HepG2 (cell line): ENCODE results near the gene HS6ST1. TPM values are rescaled to one million over a fixed set of nuclear protein-coding genes. Genes with fewer than 3 reads are reported as not detected.

Experiments used
- DR1 ChIP-seq: sonication (generic); formaldehyde crosslinking; IDR thresholded peaks from 2 replicates; pipeline ENCODE4 v1.8.0; 2021; ENCODE audit warnings: mild to moderate bottlenecking, missing genetic modification reagents, inconsistent platforms
- HMG20A ChIP-seq: IDR thresholded peaks from 2 replicates; pipeline ENCODE4 v1.6.1; 2016; ENCODE audit warnings: borderline replicate concordance
- KLF11 ChIP-seq: IDR thresholded peaks from 2 replicates; pipeline ENCODE4 v1.6.1; 2016; ENCODE audit warnings: missing compliant biosample characterization
- KLF9 ChIP-seq: IDR thresholded peaks from 2 replicates; pipeline ENCODE4 v1.6.1; 2016; ENCODE audit warnings: low read depth
- MIXL1 ChIP-seq: IDR thresholded peaks from 2 replicates; pipeline ENCODE4 v1.6.1; 2016
- NBN ChIP-seq: fragments of 450-650 bp; conservative IDR thresholded peaks from 2 replicates; pipeline ENCODE4 v1.6.1; 2017
- SIN3B ChIP-seq: fragments of 150-350 bp; IDR thresholded peaks from 2 replicates; pipeline ENCODE4 v1.6.1; 2014; ENCODE audit warnings: low read length
- YEATS4 ChIP-seq: sonication (generic); formaldehyde crosslinking; IDR thresholded peaks from 2 replicates; pipeline ENCODE4 v1.4.0; 2020; ENCODE audit warnings: missing genetic modification reagents, borderline replicate concordance
- ZNF530 ChIP-seq: sonication (generic); formaldehyde crosslinking; IDR thresholded peaks from 2 replicates; pipeline ENCODE4 v1.5.0; 2020; ENCODE audit warnings: low read depth, mild to moderate bottlenecking, missing genetic modification reagents
- ZNF879 ChIP-seq: sonication (generic); formaldehyde crosslinking; IDR thresholded peaks from 2 replicates; pipeline ENCODE4 v1.8.1; 2023; ENCODE audit warnings: missing genetic modification reagents
- polyA plus RNA-seq, 8 experiments: library from polyadenylated mRNA; depleted of rRNA in 3 of 8; stranded (reverse) in 7 of 8; unstranded in 1 of 8; fragments of >200 nt; fragmentation: Illumina TruSeq in 4 of 8; extraction: Trizol in 4 of 8; gene quantifications; 2 replicates each; pipeline versions ENCODE4 v1.2.1 to v1.2.3, GENCODE V29; 2011 to 2016; ENCODE audit warnings: low read depth in 4 of 8, missing spikeins in 1 of 8, mixed read lengths in 1 of 8; ENCODE audit not compliant: insufficient read depth in 1 of 8
- total RNA-seq, 5 experiments: library from RNA; depleted of rRNA; stranded (reverse); fragments of >200 nt; fragmentation: Illumina TruSeq; extraction: Trizol; gene quantifications; 2 replicates each; pipeline ENCODE4 v1.2.3, GENCODE V29; 2016; ENCODE audit warnings: low read depth in 1 of 5
- TF ChIP-seq, protein P1 (sequence below), 2 experiments: fragments of 450-650 bp in 1 of 2; sonication (generic) in 1 of 2; formaldehyde crosslinking in 1 of 2; IDR thresholded peaks; 2 replicates each; pipeline versions ENCODE4 v1.6.1 to v1.8.0; 2016 to 2022; ENCODE audit warnings: antibody characterized with exemption in 1 of 2, mild to moderate bottlenecking in 1 of 2, missing genetic modification reagents in 1 of 2
- TF ChIP-seq, protein P2 (sequence below): sonication (generic); formaldehyde crosslinking; IDR thresholded peaks from 2 replicates; pipeline ENCODE4 v1.4.0; 2020; ENCODE audit warnings: missing genetic modification reagents
- TF ChIP-seq, protein P3 (sequence below): sonication (generic); formaldehyde crosslinking; IDR thresholded peaks from 2 replicates; pipeline ENCODE4 v1.8.1; 2023; ENCODE audit warnings: mild to moderate bottlenecking, missing genetic modification reagents
- TF ChIP-seq, protein P4 (sequence below): sonication (generic); formaldehyde crosslinking; IDR thresholded peaks from 2 replicates; pipeline ENCODE4 v1.5.1; 2020; ENCODE audit warnings: mild to moderate bottlenecking, moderate library complexity, missing genetic modification reagents
- TF ChIP-seq, protein P5 (sequence below): sonication (generic); formaldehyde crosslinking; conservative IDR thresholded peaks from 2 replicates; pipeline ENCODE4 v1.4.0; 2020; ENCODE audit warnings: missing genetic modification reagents

The HS6ST1 gene
- total and polyA plus RNA-seq, 2 of the 13 experiments (the other 11 are each of a cell fraction or from before 2014, with no cell fraction given), result 34.5 to 84.6 TPM

DNA sequence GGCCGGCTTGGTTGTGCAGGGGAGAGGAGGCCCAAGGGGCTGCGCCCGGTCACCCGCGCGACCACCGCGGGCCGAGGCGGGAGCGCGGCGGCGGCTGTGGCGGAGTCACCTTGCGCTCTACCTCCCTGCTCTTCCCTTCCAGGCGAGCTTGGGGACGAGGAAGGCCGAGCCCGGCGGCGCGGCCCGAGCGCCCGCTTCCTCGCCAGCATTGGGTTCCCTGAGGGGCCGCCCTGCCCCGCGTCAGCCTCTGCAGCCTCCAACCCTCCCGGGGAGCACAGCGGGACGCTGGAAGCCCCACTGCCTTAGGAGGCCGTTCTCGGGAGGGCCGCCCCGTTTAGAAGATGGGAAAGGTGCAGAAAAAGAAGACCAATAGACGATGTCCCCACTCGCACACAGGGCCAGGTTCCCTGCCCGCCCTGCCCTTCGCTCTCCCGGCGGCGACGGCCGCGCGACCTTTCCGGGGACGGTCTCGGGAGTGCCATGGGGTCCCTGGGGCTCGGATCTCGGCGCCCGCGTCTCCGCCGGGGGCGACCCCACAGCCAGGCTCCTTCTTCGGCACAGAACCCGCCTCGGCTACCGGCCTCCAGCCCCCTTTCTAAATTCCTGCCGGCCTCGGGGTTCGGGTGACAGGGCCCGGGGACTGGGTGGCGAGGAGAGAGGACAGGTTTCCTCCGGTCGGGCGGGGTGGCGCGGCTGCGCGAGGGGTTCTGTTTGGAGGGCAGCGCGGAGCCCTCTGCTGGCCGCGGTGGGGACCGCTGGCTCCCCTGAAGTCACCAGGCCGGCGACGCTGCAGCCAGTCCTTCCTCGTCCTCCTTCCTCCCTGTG is 85.5 kb downstream of the HS6ST1 start (continued):
- TF ChIP-seq, protein P1, sequence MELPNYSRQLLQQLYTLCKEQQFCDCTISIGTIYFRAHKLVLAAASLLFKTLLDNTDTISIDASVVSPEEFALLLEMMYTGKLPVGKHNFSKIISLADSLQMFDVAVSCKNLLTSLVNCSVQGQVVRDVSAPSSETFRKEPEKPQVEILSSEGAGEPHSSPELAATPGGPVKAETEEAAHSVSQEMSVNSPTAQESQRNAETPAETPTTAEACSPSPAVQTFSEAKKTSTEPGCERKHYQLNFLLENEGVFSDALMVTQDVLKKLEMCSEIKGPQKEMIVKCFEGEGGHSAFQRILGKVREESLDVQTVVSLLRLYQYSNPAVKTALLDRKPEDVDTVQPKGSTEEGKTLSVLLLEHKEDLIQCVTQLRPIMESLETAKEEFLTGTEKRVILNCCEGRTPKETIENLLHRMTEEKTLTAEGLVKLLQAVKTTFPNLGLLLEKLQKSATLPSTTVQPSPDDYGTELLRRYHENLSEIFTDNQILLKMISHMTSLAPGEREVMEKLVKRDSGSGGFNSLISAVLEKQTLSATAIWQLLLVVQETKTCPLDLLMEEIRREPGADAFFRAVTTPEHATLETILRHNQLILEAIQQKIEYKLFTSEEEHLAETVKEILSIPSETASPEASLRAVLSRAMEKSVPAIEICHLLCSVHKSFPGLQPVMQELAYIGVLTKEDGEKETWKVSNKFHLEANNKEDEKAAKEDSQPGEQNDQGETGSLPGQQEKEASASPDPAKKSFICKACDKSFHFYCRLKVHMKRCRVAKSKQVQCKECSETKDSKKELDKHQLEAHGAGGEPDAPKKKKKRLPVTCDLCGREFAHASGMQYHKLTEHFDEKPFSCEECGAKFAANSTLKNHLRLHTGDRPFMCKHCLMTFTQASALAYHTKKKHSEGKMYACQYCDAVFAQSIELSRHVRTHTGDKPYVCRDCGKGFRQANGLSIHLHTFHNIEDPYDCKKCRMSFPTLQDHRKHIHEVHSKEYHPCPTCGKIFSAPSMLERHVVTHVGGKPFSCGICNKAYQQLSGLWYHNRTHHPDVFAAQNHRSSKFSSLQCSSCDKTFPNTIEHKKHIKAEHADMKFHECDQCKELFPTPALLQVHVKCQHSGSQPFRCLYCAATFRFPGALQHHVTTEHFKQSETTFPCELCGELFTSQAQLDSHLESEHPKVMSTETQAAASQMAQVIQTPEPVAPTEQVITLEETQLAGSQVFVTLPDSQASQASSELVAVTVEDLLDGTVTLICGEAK (IDR thresholded peaks at IDR 0.05), result no peak
- TF ChIP-seq, protein P1 (CRISPR knock-in tag; IDR thresholded peaks at IDR 0.05), result no peak; the same call in 1 of the 2 replicates
- peak; percentile 92 for TF ChIP-seq ZNF879 (CRISPR knock-in tag)
- no peak for TF ChIP-seq SIN3B
- no peak; the same call in 1 of the 2 replicates for TF ChIP-seq YEATS4
- TF ChIP-seq HMG20A (CRISPR knock-in tag), result no peak
- TF ChIP-seq KLF11 (CRISPR knock-in tag), result peak; percentile 61; the same call in 1 of the 2 replicates
- TF ChIP-seq, protein P2, sequence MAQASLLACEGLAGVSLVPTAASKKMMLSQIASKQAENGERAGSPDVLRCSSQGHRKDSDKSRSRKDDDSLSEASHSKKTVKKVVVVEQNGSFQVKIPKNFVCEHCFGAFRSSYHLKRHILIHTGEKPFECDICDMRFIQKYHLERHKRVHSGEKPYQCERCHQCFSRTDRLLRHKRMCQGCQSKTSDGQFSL (CRISPR knock-in tag), result no peak
- TF ChIP-seq ZNF530 (CRISPR knock-in tag), result no peak
- TF ChIP-seq, protein P3, sequence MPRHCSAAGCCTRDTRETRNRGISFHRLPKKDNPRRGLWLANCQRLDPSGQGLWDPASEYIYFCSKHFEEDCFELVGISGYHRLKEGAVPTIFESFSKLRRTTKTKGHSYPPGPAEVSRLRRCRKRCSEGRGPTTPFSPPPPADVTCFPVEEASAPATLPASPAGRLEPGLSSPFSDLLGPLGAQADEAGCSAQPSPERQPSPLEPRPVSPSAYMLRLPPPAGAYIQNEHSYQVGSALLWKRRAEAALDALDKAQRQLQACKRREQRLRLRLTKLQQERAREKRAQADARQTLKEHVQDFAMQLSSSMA, result peak; percentile 91
- TF ChIP-seq KLF9 (CRISPR knock-in tag), result no peak
- TF ChIP-seq, protein P4, sequence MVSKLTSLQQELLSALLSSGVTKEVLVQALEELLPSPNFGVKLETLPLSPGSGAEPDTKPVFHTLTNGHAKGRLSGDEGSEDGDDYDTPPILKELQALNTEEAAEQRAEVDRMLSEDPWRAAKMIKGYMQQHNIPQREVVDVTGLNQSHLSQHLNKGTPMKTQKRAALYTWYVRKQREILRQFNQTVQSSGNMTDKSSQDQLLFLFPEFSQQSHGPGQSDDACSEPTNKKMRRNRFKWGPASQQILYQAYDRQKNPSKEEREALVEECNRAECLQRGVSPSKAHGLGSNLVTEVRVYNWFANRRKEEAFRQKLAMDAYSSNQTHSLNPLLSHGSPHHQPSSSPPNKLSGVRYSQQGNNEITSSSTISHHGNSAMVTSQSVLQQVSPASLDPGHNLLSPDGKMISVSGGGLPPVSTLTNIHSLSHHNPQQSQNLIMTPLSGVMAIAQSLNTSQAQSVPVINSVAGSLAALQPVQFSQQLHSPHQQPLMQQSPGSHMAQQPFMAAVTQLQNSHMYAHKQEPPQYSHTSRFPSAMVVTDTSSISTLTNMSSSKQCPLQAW (CRISPR knock-in tag), result peak; percentile 72; the same call in 1 of the 2 replicates
- TF ChIP-seq NBN, result no peak
- TF ChIP-seq, protein P5, sequence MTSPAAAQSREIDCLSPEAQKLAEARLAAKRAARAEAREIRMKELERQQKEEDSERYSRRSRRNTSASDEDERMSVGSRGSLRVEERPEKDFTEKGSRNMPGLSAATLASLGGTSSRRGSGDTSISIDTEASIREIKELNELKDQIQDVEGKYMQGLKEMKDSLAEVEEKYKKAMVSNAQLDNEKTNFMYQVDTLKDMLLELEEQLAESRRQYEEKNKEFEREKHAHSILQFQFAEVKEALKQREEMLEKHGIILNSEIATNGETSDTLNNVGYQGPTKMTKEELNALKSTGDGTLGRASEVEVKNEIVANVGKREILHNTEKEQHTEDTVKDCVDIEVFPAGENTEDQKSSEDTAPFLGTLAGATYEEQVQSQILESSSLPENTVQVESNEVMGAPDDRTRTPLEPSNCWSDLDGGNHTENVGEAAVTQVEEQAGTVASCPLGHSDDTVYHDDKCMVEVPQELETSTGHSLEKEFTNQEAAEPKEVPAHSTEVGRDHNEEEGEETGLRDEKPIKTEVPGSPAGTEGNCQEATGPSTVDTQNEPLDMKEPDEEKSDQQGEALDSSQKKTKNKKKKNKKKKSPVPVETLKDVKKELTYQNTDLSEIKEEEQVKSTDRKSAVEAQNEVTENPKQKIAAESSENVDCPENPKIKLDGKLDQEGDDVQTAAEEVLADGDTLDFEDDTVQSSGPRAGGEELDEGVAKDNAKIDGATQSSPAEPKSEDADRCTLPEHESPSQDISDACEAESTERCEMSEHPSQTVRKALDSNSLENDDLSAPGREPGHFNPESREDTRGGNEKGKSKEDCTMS (CRISPR knock-in tag), result peak; percentile 75; the same call in 1 of the 2 replicates
- peak; percentile 43; the same call in 1 of the 2 replicates for TF ChIP-seq DR1 (CRISPR knock-in tag)
- peak; percentile 54; the same call in 1 of the 2 replicates for TF ChIP-seq MIXL1 (CRISPR knock-in tag)
